Right forelimb (tissue), 1 donor: Measurements from ENCODE around the gene WDFY1.

Experiments used
- DNase-seq: peaks from one replicate; pipeline ENCODE4 v3.0.0-alpha.2; 2018

Gene WDFY1

GRCh38 chr2:223928113-223929006 is 16.8 kb downstream of the WDFY1 start:
- DNase-seq: no peak

- no peak for DNase-seq
Observed at GRCh38 chr2:223925106-223925505, 20.0 kb downstream of the WDFY1 start.

- no peak for DNase-seq
Observed at GRCh38 chr2:223923976-223924375, 21.2 kb downstream of the WDFY1 start.

GRCh38 chr2:223922308-223922707 is 22.8 kb downstream of the WDFY1 start:
- no peak for DNase-seq

GRCh38 chr2:223921204-223921603 is 23.9 kb downstream of the WDFY1 start:
- no peak for DNase-seq

GRCh38 chr2:223920109-223920508 is 25.0 kb downstream of the WDFY1 start:
- DNase-seq: no peak

GRCh38 chr2:223918671-223919134 is 26.4 kb downstream of the WDFY1 start:
- DNase-seq: no peak

- no peak for DNase-seq
Observed at GRCh38 chr2:223916181-223916920, 28.8 kb downstream of the WDFY1 start.

- no peak for DNase-seq
Observed at GRCh38 chr2:223915071-223915470, 30.1 kb downstream of the WDFY1 start.

- DNase-seq: no peak
Observed at GRCh38 chr2:223914324-223914723, 30.8 kb downstream of the WDFY1 start.

GRCh38 chr2:223909001-223909741 is 36.0 kb downstream of the WDFY1 start:
- DNase-seq: no peak

GRCh38 chr2:223908304-223908998 is 36.7 kb downstream of the WDFY1 start:
- no peak for DNase-seq

GRCh38 chr2:223905996-223906395 is 39.1 kb downstream of the WDFY1 start:
- DNase-seq: no peak

GRCh38 chr2:223901854-223902253 is 43.3 kb downstream of the WDFY1 start:
- no peak for DNase-seq

GRCh38 chr2:223901311-223901710 is 43.8 kb downstream of the WDFY1 start:
- DNase-seq: no peak

- DNase-seq: no peak
Observed at GRCh38 chr2:223900531-223900930, 44.6 kb downstream of the WDFY1 start.

- no peak for DNase-seq
Observed at GRCh38 chr2:223900066-223900465, 45.1 kb downstream of the WDFY1 start.

GRCh38 chr2:223897669-223898330 is 47.3 kb downstream of the WDFY1 start:
- no peak for DNase-seq

- no peak for DNase-seq
Observed at GRCh38 chr2:223896833-223897311, 48.3 kb downstream of the WDFY1 start.

- no peak for DNase-seq
Observed at GRCh38 chr2:223894968-223895367, 50.2 kb downstream of the WDFY1 start.

GRCh38 chr2:223894009-223894408 is 51.1 kb downstream of the WDFY1 start:
- DNase-seq: no peak

GRCh38 chr2:223890721-223891120 is 54.4 kb downstream of the WDFY1 start:
- DNase-seq: no peak
